ENCODE measurements around the gene CAMTA1. TPM values are rescaled to one million over a fixed set of nuclear protein-coding genes. Genes with fewer than 3 reads are reported as not detected.

The CAMTA1 gene
- polyA plus RNA-seq, 1 donor (not counting 4 experiments of a cell fraction or from before 2014, with no cell fraction given), result 51.4 TPM

DNA sequence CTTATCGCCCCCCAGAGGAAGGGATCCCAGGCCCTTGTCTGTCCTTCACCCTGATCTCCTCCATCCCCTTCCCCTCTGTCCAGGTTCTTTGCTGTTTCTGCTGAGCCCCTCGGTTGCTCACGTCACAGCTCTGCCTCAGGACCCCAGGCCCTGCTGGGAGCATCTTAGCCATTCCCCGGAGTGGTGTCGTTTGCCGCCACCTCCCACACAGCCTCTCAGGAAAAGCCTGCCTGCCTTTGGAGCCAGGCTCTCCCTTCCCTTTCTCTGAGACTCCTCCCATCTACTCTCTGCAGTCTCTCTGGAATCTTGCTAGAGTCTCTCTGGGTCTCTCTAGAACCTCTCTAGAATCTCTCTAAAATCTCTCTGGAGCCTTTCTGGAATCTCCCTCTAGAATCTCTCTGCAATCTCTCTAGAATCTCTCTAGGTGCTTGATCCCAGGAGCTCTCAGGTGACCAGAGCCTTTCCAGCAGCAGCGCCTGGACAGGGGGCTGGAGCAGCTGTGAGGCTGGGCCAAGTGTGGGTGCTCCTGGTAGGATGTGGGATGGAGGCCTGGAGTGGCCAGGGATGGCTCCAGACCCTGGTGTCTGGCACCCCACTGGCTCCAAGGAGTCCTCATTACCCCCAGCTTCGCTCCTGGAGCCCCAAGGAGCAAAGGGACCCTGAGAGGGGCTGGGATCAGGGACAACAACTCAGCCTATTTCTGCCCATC, 702.7 kb downstream of the CAMTA1 start:
- no peak for DNase-seq (ENCODE audit: low read depth, low spot score)
- Histone ChIP-seq H3K9ac (ENCODE audit: control insufficient read depth, extremely low read depth, insufficient read depth, low read length) (no peak overlapping the region), H3K9me1 (ENCODE audit: control insufficient read depth, extremely low read depth, insufficient read depth, low read length) (no peaks in the 10 kb centered on the region), H3K4me1 (ENCODE audit: control insufficient read depth, extremely low read depth, insufficient read depth, low read length) (peaks cover 9% of the 10 kb centered on the region), H3K4me2 (ENCODE audit: control insufficient read depth, extremely low read depth, insufficient read depth, low read depth, low read length) (no peak overlapping the region), H2AFZ (ENCODE audit: control insufficient read depth, low read length) (no peak overlapping the region), H3K79me2 (ENCODE audit: control insufficient read depth, insufficient read depth, low read length) (no peaks in the 10 kb centered on the region), H3K4me3 (ENCODE audit: control insufficient read depth in 2 of 3, extremely low read depth in 1 of 3, insufficient read depth in 2 of 3, low read depth in 1 of 3, low read length in 3 of 3) (no peak overlapping the region), H3K36me3 (ENCODE audit: control insufficient read depth in 2 of 2, extremely low read depth in 1 of 2, insufficient read depth in 2 of 2, low read length in 2 of 2) (no peaks in the 10 kb centered on the region), H3K27me3 (ENCODE audit: control insufficient read depth, extremely low read depth, insufficient read depth, low read length) (peaks cover 21% of the 10 kb centered on the region), H3K27ac (ENCODE audit: control insufficient read depth, insufficient read depth, low read length) (no peak overlapping the region), H4K20me1 (ENCODE audit: control insufficient read depth, extremely low read depth, insufficient read depth, low read length) (no peaks in the 10 kb centered on the region), H3K9me3 (ENCODE audit: control insufficient read depth, low read depth, low read length) (no peaks in the 10 kb centered on the region)
- FAIRE-seq, result no peak
- dilution Hi-C loops (cut with MboI; ENCODE audit: extremely low pct_ligation_motif_present, low sequenced_read_pairs), result no loop called here
- TF ChIP-seq CTCF (optimal IDR thresholded peaks at IDR 0.05 in 1 of 3, IDR thresholded peaks at IDR 0.05 in 1 of 3, conservative IDR thresholded peaks at IDR 0.05 in 1 of 3; ENCODE audit: extremely low read depth in 1 of 3, insufficient read depth in 2 of 3, low read length in 3 of 3) (no peak), EZH2 (IDR thresholded peaks at IDR 0.05; ENCODE audit: low read length) (no peak)

DNA sequence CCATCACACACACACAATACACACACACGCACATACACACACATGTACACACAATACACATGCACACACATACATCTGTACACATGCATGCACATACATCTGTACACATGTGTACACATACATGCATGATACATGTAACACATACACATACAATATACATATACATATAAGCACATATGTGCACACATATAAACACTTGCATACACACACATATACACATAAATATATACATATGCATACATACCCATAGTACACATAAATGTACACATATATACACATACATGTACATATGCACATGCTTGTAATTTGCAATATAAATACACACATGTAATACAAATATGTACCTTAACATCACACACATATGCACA, 703.2 kb downstream of the CAMTA1 start:
- FAIRE-seq, result no peak
- H4K20me1 ChIP-seq (ENCODE audit: control insufficient read depth, extremely low read depth, insufficient read depth, low read length), result no peaks in the 10 kb centered on the region
- H3K9me3 ChIP-seq (ENCODE audit: control insufficient read depth, low read depth, low read length), result no peaks in the 10 kb centered on the region
- dilution Hi-C loops (cut with MboI; ENCODE audit: extremely low pct_ligation_motif_present, low sequenced_read_pairs), result no loop called here
- no peak for DNase-seq (ENCODE audit: low read depth, low spot score)
- no peak overlapping the region for H2AFZ ChIP-seq (ENCODE audit: control insufficient read depth, low read length)
- no peaks in the 10 kb centered on the region for H3K36me3 ChIP-seq (ENCODE audit: control insufficient read depth in 2 of 2, extremely low read depth in 1 of 2, insufficient read depth in 2 of 2, low read length in 2 of 2)
- H3K27me3 ChIP-seq (ENCODE audit: control insufficient read depth, extremely low read depth, insufficient read depth, low read length), result peaks cover 17% of the 10 kb centered on the region
- H3K4me1 ChIP-seq (ENCODE audit: control insufficient read depth, extremely low read depth, insufficient read depth, low read length), result peaks cover 9% of the 10 kb centered on the region
- no peak overlapping the region for H3K4me3 ChIP-seq (ENCODE audit: control insufficient read depth in 2 of 3, extremely low read depth in 1 of 3, insufficient read depth in 2 of 3, low read depth in 1 of 3, low read length in 3 of 3)
- no peaks in the 10 kb centered on the region for H3K9me1 ChIP-seq (ENCODE audit: control insufficient read depth, extremely low read depth, insufficient read depth, low read length)
- H3K9ac ChIP-seq (ENCODE audit: control insufficient read depth, extremely low read depth, insufficient read depth, low read length), result no peak overlapping the region
- no peak overlapping the region for H3K4me2 ChIP-seq (ENCODE audit: control insufficient read depth, extremely low read depth, insufficient read depth, low read depth, low read length)
- no peaks in the 10 kb centered on the region for H3K79me2 ChIP-seq (ENCODE audit: control insufficient read depth, insufficient read depth, low read length)
- H3K27ac ChIP-seq (ENCODE audit: control insufficient read depth, insufficient read depth, low read length), result no peak overlapping the region
- no peak for TF ChIP-seq EZH2 (IDR thresholded peaks at IDR 0.05; ENCODE audit: low read length)
- no peak for TF ChIP-seq CTCF (optimal IDR thresholded peaks at IDR 0.05 in 1 of 3, IDR thresholded peaks at IDR 0.05 in 1 of 3, conservative IDR thresholded peaks at IDR 0.05 in 1 of 3; ENCODE audit: extremely low read depth in 1 of 3, insufficient read depth in 2 of 3, low read length in 3 of 3)

Measured in keratinocyte (primary cell).